ENCODE results near the gene SMCP. TPM values are rescaled to one million over a fixed set of nuclear protein-coding genes. Genes with fewer than 3 reads are reported as not detected.

SMCP gene
- total and polyA plus RNA-seq, 2 experiments from 2014 or later = not detected

DNA sequence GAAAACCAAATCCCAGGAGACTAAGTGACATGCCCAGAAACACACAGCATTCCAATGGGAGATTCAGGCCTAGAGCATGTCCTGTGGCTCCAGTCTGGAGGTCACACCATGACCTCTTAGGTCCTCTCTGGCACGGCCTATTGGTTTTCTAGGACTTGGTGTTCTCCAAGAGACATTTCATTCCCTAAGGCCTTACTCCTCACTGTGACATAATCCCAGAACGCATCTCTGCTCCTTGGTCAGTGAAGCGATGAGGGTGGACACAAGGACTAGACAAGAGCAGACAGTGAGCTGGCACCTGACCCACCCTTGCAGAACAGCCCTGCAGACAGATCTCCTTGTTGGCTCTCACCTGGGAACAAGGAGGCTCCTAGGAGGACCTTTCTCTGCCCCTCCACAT lies 31.1 kb downstream of the SMCP start:
- Histone ChIP-seq H3K4me3 (no peak overlapping the region), H3K9me2 (ENCODE audit: insufficient read depth) (no peaks in the 10 kb centered on the region), H3K4me2 (no peak overlapping the region), H3K79me2 (replicated peaks; ENCODE audit: insufficient read depth) (no peaks in the 10 kb centered on the region), H4K20me1 (replicated peaks; ENCODE audit: insufficient read depth) (no peaks in the 10 kb centered on the region), H3K27me3 (ENCODE audit: insufficient read depth) (no peaks in the 10 kb centered on the region), H3K36me3 (ENCODE audit: insufficient read depth) (no peaks in the 10 kb centered on the region), H3F3A (replicated peaks; ENCODE audit: low read depth) (no peaks in the 10 kb centered on the region), H3K4me1 (ENCODE audit: insufficient read depth) (no peaks in the 10 kb centered on the region), H3K27ac (ENCODE audit: low read depth) (no peak overlapping the region), H2AFZ (no peak overlapping the region)
- Mint-ChIP-seq H3K4me1 (no peaks in the 10 kb centered on the region; the same call in 2 of the 3 replicates), H3K27me3 (ENCODE audit: insufficient read depth, low read depth, poor library complexity) (peaks cover 6% of the 10 kb centered on the region), H3K36me3 (ENCODE audit: low read depth) (peaks cover 5% of the 10 kb centered on the region; the same call in 2 of the 3 replicates), H3K9me3 (peaks cover 8% of the 10 kb centered on the region; the same call in 2 of the 3 replicates), H3K27ac (no peak overlapping the region), H3K4me3 (no peak overlapping the region)
- TF ChIP-seq EZH2 (IDR thresholded peaks at IDR 0.05; ENCODE audit: low read depth, unreplicated experiment) = no peak
- TF ChIP-seq STAT1 (IDR thresholded peaks at IDR 0.05; ENCODE audit: unreplicated experiment) = no peak
- no peak for TF ChIP-seq JUNB (IDR thresholded peaks at IDR 0.05; ENCODE audit: unreplicated experiment)
- no peak for TF ChIP-seq CREB1 (CRISPR knock-in tag; IDR thresholded peaks at IDR 0.05; ENCODE audit: low read depth)
- no peak for TF ChIP-seq CTCF (conservative IDR thresholded peaks at IDR 0.05; ENCODE audit: low read depth in 2 of 2)
- no peak for TF ChIP-seq ZNF114 (CRISPR knock-in tag; IDR thresholded peaks at IDR 0.05)
- no peak for TF ChIP-seq NANOG (IDR thresholded peaks at IDR 0.05; ENCODE audit: borderline replicate concordance)
- TF ChIP-seq POLR2AphosphoS5 (IDR thresholded peaks at IDR 0.05; ENCODE audit: low read depth) = no peak
- no peak for TF ChIP-seq ETS1 (IDR thresholded peaks at IDR 0.05)
- TF ChIP-seq, protein P1, sequence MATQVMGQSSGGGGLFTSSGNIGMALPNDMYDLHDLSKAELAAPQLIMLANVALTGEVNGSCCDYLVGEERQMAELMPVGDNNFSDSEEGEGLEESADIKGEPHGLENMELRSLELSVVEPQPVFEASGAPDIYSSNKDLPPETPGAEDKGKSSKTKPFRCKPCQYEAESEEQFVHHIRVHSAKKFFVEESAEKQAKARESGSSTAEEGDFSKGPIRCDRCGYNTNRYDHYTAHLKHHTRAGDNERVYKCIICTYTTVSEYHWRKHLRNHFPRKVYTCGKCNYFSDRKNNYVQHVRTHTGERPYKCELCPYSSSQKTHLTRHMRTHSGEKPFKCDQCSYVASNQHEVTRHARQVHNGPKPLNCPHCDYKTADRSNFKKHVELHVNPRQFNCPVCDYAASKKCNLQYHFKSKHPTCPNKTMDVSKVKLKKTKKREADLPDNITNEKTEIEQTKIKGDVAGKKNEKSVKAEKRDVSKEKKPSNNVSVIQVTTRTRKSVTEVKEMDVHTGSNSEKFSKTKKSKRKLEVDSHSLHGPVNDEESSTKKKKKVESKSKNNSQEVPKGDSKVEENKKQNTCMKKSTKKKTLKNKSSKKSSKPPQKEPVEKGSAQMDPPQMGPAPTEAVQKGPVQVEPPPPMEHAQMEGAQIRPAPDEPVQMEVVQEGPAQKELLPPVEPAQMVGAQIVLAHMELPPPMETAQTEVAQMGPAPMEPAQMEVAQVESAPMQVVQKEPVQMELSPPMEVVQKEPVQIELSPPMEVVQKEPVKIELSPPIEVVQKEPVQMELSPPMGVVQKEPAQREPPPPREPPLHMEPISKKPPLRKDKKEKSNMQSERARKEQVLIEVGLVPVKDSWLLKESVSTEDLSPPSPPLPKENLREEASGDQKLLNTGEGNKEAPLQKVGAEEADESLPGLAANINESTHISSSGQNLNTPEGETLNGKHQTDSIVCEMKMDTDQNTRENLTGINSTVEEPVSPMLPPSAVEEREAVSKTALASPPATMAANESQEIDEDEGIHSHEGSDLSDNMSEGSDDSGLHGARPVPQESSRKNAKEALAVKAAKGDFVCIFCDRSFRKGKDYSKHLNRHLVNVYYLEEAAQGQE (IDR thresholded peaks at IDR 0.05; ENCODE audit: unreplicated experiment) = no peak
- TF ChIP-seq EZH2phosphoT487 (IDR thresholded peaks at IDR 0.05; ENCODE audit: unreplicated experiment) = no peak
- TF ChIP-seq, protein P2, sequence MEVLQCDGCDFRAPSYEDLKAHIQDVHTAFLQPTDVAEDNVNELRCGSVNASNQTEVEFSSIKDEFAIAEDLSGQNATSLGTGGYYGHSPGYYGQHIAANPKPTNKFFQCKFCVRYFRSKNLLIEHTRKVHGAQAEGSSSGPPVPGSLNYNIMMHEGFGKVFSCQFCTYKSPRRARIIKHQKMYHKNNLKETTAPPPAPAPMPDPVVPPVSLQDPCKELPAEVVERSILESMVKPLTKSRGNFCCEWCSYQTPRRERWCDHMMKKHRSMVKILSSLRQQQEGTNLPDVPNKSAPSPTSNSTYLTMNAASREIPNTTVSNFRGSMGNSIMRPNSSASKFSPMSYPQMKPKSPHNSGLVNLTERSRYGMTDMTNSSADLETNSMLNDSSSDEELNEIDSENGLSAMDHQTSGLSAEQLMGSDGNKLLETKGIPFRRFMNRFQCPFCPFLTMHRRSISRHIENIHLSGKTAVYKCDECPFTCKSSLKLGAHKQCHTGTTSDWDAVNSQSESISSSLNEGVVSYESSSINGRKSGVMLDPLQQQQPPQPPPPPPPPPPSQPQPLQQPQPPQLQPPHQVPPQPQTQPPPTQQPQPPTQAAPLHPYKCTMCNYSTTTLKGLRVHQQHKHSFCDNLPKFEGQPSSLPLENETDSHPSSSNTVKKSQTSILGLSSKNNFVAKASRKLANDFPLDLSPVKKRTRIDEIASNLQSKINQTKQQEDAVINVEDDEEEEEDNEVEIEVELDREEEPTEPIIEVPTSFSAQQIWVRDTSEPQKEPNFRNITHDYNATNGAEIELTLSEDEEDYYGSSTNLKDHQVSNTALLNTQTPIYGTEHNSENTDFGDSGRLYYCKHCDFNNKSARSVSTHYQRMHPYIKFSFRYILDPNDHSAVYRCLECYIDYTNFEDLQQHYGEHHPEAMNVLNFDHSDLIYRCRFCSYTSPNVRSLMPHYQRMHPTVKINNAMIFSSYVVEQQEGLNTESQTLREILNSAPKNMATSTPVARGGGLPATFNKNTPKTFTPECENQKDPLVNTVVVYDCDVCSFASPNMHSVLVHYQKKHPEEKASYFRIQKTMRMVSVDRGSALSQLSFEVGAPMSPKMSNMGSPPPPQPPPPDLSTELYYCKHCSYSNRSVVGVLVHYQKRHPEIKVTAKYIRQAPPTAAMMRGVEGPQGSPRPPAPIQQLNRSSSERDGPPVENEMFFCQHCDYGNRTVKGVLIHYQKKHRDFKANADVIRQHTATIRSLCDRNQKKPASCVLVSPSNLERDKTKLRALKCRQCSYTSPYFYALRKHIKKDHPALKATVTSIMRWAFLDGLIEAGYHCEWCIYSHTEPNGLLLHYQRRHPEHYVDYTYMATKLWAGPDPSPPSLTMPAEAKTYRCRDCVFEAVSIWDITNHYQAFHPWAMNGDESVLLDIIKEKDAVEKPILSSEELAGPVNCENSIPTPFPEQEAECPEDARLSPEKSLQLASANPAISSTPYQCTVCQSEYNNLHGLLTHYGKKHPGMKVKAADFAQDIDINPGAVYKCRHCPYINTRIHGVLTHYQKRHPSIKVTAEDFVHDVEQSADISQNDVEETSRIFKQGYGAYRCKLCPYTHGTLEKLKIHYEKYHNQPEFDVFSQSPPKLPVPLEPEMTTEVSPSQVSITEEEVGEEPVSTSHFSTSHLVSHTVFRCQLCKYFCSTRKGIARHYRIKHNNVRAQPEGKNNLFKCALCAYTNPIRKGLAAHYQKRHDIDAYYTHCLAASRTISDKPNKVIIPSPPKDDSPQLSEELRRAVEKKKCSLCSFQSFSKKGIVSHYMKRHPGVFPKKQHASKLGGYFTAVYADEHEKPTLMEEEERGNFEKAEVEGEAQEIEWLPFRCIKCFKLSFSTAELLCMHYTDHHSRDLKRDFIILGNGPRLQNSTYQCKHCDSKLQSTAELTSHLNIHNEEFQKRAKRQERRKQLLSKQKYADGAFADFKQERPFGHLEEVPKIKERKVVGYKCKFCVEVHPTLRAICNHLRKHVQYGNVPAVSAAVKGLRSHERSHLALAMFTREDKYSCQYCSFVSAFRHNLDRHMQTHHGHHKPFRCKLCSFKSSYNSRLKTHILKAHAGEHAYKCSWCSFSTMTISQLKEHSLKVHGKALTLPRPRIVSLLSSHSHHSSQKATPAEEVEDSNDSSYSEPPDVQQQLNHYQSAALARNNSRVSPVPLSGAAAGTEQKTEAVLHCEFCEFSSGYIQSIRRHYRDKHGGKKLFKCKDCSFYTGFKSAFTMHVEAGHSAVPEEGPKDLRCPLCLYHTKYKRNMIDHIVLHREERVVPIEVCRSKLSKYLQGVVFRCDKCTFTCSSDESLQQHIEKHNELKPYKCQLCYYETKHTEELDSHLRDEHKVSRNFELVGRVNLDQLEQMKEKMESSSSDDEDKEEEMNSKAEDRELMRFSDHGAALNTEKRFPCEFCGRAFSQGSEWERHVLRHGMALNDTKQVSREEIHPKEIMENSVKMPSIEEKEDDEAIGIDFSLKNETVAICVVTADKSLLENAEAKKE (CRISPR knock-in tag; IDR thresholded peaks at IDR 0.05) = no peak
- TF ChIP-seq ZNF331 (CRISPR knock-in tag; IDR thresholded peaks at IDR 0.05; ENCODE audit: low read depth) = no peak
- ATAC-seq = no peak
- DNase-seq (ENCODE audit: low spot score) = no peak
